UCSD-AML1 (cell line): ENCODE data around the gene PPIL6.

Experiments
- DNase-seq: peaks from one replicate; lab custom pipeline; 2025; ENCODE audit not compliant: unreplicated experiment; lab: John Stamatoyannopoulos, UW

The PPIL6 gene

DNA sequence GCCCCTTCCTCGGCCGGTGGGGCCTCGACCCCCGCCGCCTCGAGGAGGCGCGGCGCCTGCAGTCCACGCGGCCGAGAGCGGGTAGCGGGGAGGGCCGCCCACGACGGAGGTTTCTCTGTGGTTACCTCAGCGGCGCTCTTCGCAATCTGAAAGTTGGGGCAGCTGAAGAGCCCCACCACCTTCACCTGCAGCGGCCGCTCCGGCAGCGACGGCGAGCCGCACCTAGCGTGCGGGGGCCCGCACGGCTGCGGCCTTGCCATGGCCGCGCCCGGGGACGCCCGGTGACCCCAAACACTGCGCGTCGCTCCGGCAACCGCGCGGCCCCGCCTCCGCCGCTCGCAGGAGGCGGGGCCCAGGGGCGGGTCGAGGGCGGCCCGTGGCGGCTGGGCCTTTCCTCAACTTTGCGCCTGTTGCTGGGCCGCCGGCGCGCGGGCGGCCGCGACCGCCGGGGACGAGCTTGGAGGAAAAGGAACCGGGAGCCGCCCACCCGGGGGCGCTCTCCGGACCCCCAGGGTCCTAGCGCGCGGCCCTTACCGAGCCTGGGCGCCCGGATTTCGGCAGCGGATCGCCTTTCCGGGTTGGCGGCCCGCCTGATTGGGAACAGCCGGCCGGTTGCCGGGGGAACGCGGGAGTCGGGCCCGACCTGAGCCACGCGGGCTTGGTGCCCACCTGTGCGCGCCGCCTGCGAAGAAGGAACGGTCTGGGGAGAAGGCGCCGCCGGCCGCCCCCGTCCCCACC lies at the start of gene PPIL6, which contains the start of gene SMPD2:
Gene PPIL6, minus strand, starts transcription at position 298 of the 738 bp plus-strand sequence. Its CDS starts 38 bp downstream, at position 260.
Gene SMPD2, plus strand, starts transcription at position 394 of the 738 bp plus-strand sequence. CDS start 398 bp downstream, outside the sequence.
- peak; percentile 93 for DNase-seq

DNA sequence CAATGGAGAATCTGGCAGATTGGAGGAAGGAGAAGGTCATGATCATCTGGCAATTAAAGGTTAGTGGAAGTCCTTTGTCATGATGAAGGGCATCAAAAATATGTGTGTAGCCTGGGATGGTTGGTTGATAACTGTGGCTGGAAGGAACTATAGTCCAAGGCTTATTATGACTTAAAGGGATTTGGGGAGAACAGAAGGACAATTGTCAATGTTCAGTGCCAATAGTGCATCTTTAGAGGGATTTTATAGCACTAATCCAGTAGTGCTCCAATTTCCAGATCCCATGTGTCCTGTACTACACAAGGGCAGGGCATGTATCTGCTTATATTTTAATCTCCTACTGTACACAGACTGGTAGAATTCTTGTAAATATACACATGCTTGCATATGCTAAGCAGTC lies 47.6 kb upstream of the PPIL6 start:
- no peak for DNase-seq

GRCh38 chr6:109486068-109486467 lies 45.6 kb upstream of the PPIL6 start:
- no peak for DNase-seq

- no peak for DNase-seq
Observed at GRCh38 chr6:109485266-109485935, 45.0 kb upstream of the PPIL6 start.

DNA sequence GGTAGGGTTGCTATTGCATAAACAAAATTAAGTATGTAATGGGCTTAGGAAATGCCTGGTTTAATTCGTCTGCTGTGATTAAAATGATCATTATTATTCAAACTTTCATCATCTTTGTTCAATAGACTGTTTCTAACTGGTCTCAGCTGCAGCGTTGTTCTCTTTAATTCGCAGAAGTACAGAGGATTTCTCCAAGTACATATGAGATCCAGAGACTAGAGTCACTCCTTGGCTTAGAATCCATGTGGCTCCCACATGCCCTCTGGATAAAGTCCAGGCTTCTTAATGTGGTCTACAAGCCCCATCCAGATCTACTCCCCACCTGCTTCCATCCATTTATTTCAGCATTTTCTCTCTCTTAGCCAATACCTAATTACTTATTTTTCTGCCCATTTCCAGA lies 43.7 kb upstream of the PPIL6 start:
- DNase-seq = no peak

DNA sequence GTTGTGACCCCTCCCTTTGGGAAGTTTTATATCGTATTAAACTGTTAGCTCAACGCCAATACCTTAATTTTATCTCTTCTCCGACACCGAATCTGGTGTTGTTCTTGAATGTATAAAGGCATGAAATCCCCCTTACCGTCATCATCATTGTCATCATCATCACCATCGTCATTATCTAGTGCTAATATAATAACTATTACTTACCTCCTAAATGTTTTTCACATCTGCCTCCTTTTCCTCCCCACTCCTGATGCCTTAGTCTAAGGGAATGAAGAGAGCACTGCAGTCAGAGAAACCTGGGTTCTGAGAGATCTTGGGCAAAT lies 43.3 kb upstream of the PPIL6 start:
- no peak for DNase-seq

- DNase-seq = peak; percentile 97
Observed at GRCh38 chr6:109482905-109483734, 42.7 kb upstream of the PPIL6 start, which contains the start of gene ZBTB24. ZBTB24 (minus strand) TSS chr6:109483219; CDS start chr6:109482026, 1,193 bp downstream.

GRCh38 chr6:109480993-109481480 lies 40.6 kb upstream of the PPIL6 start:
- no peak for DNase-seq

- no peak for DNase-seq
Observed at GRCh38 chr6:109478841-109479624, 38.6 kb upstream of the PPIL6 start.

DNA sequence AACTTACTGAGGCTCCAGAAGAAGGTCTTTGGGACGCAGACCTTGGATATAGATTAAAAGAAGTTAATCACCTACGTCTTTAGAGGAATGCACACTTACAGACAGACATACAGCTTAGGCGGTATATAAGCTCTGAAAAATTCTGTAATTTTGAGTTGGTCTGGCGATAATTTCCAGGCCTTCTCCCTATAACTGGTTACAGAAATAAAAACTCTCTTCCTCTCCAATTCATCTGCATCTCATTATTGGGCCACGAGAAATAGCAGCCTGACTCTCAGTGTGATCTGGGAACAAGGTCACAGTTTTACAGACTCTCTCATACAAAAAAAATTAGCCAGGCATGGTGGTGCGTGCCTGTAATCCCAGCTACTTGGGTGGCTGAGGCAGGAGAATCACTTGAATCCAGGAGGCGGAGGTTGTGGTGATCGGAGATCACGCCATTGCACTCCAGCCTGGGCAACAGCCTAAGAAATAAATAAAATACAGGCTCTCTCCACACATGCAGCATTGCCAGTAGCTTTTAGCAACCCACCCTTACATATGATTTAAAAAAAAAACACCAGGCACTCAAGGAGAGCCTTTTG lies 37.9 kb upstream of the PPIL6 start:
- DNase-seq = no peak

GRCh38 chr6:109477725-109478124 lies 37.3 kb upstream of the PPIL6 start:
- DNase-seq = no peak

DNA sequence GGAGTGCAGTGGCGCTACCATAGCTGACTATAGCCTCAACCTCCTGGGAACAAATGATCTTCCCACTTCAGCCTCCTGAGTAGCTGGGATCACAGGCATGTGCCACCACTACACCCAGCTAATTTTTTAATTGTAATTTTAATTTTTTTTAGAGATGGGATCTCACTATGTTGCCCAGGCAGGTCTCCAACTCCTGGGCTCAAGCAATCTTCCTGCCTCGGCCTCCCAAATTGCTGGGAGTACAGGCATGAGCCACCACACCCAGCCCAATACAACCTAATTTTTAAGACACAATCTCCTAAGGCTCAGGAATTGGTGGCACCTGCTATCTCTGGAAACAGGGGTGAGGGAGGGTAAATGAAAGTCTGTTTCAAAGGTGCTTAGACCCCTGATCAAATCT lies 36.8 kb upstream of the PPIL6 start:
- no peak for DNase-seq

- DNase-seq = no peak
Observed at GRCh38 chr6:109475625-109476024, 35.2 kb upstream of the PPIL6 start.

DNA sequence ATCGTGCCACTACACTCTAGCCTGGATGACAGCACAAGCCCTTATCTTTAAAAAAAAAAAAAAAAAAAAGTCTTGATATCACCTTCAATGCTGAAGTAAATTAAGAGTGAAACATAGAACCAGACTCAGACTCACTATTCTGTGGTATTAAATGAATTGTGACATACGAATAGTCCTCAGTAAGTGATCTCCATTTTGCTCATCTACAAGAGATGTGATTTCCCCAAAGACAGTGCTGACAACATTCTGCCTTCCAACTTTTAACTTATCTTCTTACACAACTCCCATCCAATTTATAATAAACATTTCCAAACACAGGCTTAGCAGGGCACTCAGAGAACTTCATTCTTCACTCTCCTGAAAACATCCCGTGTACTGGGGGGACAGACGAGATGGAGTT lies 34.6 kb upstream of the PPIL6 start:
- no peak for DNase-seq

DNA sequence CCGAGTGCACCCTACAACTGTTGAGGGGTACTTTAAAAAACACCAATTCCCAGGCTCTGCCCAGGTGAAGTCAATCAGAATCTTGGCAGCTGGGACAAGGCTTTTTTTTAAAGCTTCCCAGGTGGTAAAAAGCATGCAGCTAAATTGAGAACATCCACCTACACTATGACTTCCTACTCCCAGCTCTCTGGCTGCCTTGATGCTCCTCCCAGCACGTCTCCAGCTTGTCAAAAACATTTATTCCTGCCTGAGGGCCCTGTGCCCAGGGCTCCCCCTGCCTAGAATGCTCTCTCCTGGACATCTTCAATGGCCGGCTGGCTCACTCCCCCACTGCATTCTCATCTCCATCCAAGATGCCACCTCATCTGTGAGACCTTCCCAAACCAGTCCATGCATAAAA lies 32.7 kb upstream of the PPIL6 start:
- no peak for DNase-seq

DNA sequence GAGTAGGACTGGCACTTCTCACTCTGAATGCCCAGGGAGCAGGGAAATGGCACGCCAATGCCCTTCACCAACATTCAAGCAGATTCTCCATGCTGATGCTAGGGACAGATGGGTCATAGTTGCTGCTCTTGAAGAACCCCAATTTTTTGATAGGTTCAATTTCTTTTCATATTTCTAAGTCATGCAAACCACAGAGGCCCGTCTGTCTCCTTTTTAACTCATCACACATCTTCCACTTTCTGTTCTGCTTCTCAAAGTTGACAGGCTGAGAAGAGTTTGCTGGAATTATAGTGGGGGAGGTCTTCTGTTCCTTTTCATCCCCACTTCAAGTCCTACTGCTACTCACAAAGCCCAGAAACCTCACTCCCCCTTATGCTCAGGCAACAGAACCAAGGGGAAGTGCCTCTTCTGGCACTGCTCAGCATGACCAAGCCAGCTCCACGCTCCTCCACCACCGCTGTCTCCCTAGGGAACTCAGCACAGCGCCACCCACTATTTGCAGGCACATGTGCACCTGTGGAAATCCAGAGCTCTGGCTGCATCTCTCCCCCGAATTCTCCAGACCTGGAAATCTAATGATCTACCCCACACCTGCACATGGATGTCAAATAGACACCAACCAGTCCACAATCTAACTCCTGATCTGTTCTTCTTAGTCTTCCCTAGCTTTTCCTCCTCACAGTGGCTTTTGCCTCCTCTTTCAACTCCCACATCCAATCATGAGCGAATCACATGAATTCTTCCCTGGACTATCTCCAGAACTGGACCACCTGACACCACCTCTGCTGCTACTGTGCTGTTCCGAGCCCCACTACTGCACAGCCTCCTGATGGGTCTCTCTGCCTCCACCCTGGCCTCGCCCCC lies 31.9 kb upstream of the PPIL6 start:
- DNase-seq = no peak

DNA sequence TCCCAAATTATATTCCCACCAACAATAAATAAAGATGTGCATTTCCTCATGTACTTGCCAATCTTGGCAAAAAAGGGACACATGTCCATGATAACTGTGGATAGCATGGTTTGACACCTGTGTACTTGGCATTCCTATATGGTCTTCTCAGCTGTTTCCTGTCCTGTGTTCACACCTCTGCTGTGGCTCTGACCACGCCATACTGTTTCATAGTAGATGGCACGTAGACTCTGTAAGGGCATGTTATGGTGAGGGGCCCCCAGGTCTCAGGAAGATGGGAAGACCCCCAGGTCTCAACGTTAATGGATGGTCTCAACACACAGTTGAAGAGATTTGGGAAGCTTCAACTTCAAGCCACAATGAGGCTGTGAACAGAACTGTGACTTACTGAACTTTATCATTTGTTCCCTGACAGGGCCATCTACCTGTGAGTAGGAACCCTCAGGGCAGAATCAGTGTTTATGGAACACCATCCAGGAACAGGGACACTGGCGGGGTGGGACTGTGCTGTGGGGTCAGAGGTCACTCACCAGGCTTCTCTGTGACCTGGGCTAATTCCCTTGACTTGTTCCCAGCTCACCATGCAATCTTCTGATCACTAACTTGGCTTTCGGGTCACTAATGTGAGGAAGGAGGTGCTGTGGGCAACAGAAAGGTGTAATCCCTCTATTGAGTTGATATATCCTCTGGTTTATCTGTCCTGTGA lies 30.8 kb upstream of the PPIL6 start:
- DNase-seq = no peak

DNA sequence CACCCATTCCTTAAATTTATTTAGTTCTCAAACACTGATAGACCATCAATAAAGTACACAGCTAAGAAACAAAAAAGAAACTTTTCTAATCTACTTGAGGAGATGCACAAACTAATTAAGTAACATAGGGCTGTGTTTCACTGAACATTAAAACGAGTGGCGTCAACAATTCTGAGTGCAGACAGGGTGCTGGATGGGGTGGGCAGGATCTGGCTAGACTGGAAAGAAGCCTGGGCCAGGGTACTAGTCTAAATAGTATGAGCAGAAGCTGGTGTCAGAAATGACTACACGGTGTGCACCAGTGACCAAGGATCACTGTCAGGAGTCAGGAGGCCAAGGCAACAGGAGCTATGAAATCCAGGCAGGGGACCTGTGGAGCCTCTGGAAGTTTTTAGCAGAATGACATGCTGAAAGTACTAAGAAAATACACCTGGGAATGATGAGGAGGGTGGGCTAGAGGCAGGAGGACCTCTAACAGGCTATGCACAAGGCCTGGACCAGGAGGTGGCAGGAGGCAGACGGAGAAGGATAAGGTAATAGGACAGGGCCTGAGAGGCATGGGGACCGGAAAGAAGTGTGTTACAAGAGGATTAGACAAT lies 29.3 kb upstream of the PPIL6 start:
- no peak for DNase-seq
